GM13976 (cell line): ENCODE data around the gene TBC1D5.

Source experiments
- DNase-seq: peaks from one replicate; pipeline ENCODE4 v3.0.0; 2012; ENCODE audit warnings: low spot score
- in situ Hi-C: fragments of 300-500 bp; cut with MboI; formaldehyde crosslinking; loops from one replicate; pipeline ENCODE4 v1.12.0; 2022; ENCODE audit warnings: low sequenced_read_pairs, mixed read lengths, inconsistent platforms; ENCODE audit not compliant: unreplicated experiment
- TF ChIP-seq, protein P1 (sequence below): IDR thresholded peaks from 2 replicates; pipeline ENCODE4 v1.5.1; 2012; ENCODE audit warnings: borderline replicate concordance, mild to moderate bottlenecking; ENCODE audit not compliant: insufficient read depth; ENCODE audit errors: extremely low read depth, missing control alignments, control extremely low read depth

Gene TBC1D5

DNA sequence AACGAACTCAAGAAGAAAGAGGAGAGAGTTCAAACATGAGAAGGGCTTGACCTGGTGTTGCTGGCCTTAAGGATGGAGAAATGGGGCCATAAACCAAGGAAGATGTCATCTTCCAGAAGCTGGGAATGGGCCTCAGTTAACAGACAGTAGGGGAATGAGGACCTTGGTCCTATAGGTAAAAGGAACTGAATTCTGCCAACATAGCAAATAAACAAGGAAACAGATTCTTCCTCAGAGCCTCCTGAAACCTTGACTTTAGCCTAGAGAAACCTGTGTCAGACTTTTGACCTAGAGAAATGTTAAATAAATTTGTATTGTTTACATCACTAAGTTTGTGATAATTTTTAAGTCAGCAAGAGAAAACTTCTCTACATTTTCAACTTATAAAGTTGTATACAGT, 520.9 kb downstream of the TBC1D5 start:
- TF ChIP-seq, protein P1, sequence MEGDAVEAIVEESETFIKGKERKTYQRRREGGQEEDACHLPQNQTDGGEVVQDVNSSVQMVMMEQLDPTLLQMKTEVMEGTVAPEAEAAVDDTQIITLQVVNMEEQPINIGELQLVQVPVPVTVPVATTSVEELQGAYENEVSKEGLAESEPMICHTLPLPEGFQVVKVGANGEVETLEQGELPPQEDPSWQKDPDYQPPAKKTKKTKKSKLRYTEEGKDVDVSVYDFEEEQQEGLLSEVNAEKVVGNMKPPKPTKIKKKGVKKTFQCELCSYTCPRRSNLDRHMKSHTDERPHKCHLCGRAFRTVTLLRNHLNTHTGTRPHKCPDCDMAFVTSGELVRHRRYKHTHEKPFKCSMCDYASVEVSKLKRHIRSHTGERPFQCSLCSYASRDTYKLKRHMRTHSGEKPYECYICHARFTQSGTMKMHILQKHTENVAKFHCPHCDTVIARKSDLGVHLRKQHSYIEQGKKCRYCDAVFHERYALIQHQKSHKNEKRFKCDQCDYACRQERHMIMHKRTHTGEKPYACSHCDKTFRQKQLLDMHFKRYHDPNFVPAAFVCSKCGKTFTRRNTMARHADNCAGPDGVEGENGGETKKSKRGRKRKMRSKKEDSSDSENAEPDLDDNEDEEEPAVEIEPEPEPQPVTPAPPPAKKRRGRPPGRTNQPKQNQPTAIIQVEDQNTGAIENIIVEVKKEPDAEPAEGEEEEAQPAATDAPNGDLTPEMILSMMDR = no peak
- in situ Hi-C loops = loop anchor here (25.0 kb wide), 1 partner anchor 934 kb away; no protein-coding TSS in a partner anchor
- DNase-seq = no peak

DNA sequence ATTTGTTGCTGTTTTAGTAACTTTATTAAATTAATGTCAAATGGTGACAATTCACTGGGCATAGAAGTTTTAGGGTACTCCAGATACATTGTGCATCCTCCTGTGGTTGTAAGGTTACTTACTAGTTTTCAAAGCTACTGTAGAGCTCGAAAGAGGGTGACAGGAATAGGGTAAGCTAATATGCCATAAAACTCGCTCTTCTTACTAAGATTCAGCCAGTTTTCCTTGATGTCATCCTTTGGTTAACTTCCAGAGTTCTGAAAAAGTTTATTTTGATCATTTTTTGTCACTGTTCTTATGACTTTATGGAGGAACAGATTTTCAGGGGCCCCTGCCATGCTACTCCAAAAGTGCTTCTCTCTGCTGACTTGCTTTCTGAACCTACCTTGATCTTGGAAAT, 522.8 kb downstream of the TBC1D5 start:
- in situ Hi-C loops = loop anchor here (25.0 kb wide), 1 partner anchor 932 kb away; no protein-coding TSS in a partner anchor
- TF ChIP-seq, protein P1 = no peak
- DNase-seq = no peak

DNA sequence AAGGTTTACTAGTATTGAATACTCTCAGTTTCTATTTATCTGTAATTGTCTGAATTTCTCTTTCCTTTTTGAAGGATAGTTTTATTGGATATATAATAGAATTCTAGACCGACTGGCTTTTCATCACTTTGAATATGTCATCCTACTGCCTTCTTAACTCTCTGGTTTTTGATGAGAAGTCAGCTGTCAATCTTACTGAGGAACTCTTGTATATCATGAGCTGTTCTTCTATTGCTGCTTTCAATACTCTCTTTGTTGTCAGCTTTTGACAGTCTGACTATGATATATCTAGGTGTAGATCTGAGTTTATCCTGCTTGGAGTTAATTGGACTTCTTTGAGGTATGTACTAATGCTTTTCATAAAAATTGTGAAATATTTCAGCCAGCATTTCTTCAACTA, 523.8 kb downstream of the TBC1D5 start:
- in situ Hi-C loops = loop anchor here (25.0 kb wide), 1 partner anchor 931 kb away; no protein-coding TSS in a partner anchor
- DNase-seq = no peak
- TF ChIP-seq, protein P1 = no peak

DNA sequence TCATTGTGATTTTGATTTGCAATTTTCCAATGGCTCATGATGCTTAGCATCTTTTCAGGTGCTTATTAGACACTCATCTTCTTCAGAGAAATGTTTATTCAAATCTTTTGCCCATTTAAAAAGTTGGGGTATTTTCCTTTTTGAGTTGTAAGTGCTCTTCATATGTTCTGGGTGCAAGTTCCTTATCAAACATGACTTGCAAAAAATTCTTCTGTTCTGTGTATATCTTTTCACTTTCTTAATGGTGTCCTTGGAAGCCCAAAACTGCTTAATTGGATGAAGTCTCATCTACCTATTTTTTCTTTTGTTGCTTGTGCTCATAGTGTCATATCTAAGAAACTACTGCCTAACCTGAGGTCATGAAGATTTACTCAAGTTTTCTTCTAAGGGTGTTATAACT, 524.8 kb downstream of the TBC1D5 start:
- TF ChIP-seq, protein P1 = no peak
- DNase-seq = no peak
- in situ Hi-C loops = loop anchor here (25.0 kb wide), 1 partner anchor 930 kb away; no protein-coding TSS in a partner anchor

DNA sequence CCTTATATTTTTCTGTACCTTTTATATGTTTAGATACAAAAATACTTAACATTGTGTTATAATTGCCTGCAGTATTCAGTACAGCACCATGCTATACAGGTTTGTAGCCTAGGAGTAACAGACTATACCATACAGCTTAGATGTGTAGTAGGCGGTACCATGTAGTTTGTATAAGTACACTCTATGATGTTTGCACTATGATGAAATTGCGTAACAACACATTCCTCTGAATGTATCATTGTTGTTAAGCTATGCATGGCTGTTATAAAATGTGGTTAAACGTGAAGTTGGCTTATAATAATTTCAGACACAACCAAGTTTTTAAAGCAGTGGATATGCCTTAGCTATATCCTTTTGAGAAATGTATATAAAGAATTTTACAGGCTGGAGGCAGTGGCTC, 529.3 kb downstream of the TBC1D5 start:
- TF ChIP-seq, protein P1 = no peak
- DNase-seq = no peak
- in situ Hi-C loops = loop anchor here (25.0 kb wide), 1 partner anchor 926 kb away; no protein-coding TSS in a partner anchor

DNA sequence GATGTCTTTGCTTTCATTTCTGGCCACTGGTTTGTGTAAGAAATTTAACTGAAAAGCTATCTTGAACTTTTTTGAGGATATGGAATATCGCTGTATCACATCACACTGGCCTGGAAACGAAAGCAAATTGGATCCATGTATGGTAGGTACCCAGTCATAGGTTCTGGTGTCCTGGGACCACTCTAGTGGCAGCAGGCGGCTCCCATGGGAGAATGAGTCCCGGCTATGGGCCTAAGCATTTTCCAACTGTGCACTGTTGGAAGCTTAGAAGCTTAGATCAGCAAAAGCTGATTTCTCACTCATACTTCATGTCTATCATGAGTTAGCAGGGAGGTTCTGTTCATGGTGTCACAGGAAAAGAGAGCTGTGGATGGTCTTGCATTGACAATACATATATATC, 534.5 kb downstream of the TBC1D5 start:
- TF ChIP-seq, protein P1 = no peak
- no peak for DNase-seq
- in situ Hi-C loops = loop anchor here (25.0 kb wide), 1 partner anchor 921 kb away; no protein-coding TSS in a partner anchor
